ENCODE data around the gene PARVG.

The PARVG gene

DNA sequence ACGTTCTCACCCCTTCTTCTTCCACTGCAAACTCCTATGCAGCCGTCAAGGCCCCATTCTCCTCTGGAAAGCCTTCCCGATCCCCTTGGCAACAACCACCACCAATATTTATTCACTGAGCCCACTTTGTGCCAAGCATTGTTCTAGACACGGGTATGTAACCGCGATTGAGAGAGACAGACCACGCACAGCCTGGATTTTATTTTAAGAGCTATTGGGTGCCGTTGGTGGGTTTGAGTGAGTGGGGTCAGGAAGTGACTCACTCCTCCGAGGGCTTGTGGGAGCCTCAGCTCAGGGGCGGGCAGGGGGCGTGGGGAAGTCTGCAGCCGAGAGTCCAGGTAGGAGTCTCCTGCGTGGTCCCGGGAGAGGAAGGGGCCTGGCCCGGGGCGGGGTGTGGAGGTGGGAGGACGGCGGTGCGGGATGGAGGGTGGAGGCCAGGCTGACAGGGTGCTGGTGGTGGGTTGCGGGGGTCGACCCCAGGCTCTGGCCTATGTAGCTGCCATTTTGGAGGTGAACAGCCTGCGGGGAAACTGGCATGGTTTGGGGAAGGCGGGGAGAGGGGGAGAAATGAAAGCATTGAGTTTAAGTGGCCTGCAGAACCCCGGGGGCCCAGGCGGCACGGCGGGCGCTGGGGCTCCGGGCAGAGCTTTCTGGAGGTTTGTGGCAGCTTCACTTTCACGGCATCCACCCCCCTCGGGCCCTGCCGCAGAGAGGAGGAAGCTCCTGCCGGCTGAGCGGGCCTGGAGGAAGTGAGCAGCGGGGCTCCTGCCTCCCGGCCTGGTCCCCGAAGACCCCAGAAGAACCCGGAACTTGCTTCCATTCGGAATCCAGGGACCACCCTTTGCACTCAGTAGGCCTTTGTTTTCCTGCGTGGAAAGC lies 547 bp downstream of the PARVG start:
- peak; percentile 66 for DNase-seq

DNA sequence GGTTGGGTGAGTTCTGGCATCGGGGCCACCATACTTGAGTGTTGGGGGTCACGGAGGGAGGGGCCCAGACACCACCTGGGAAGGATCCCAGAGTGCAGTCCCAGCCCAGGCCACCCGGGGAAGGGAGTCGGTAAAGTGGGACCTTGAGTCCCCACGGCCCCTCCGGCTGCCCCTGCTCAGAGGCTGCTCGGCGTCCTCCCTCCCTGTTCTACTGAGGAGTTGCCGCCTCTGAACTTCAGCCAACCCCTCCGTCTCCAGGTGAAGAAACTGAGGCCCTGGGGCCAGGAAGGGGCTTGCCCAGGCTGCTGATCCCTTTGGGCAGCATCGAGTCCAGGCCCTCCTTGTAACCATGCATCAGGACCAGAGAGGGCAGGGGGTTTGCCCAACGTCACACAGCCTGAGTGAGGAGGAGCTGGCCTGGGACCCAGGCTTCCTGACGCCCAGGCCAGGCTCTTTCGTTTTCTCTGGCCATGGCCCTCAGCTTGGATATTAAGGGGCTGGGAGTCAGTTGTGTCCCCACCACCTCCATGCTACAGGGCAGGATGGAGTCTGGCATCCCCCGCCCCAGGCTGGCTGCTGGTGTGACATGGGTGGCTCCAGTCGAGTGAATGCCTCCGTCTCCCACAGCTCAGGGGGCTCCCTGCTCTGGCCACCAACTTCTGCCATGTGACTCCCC lies 1.3 kb downstream of the PARVG start:
- peak; percentile 21 for DNase-seq

DNA sequence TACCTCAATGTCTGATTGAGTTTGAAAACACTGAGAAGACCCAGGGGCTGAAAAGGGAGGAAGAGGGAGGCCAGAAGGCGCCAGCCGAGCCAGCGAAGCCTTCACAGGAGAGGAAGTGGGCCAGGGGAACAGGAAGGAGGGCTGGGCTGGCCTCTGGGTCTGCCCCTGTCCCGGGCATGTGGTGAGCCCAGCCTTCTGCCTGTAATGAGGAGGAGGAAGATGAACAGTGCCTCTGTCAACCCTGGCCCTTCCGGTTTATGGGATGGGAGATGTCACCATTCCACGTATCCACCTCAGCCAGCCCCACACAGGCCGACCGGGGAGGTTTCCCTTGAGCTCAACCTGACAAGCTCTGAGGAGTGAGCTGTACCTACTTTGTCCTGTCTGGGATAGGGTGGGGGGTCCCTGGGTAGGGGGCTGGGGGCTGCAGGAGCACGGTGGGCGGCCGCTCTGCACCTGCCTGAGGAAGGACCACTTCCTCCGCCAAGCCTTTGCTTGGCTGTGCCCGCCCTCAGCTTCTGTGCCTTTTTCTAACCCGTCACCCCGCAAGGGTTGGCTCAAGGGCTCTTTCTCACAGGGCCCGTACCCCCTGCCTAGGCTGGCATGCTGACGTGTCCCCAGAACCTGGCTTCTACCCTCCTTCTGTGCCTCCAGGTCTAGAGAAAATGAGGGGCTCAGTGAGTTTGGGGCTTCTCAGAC lies 2.0 kb downstream of the PARVG start:
- peak; percentile 26 for DNase-seq

GRCh38 chr22:44183287-44183588 lies 2.5 kb downstream of the PARVG start:
- no peak for DNase-seq

DNA sequence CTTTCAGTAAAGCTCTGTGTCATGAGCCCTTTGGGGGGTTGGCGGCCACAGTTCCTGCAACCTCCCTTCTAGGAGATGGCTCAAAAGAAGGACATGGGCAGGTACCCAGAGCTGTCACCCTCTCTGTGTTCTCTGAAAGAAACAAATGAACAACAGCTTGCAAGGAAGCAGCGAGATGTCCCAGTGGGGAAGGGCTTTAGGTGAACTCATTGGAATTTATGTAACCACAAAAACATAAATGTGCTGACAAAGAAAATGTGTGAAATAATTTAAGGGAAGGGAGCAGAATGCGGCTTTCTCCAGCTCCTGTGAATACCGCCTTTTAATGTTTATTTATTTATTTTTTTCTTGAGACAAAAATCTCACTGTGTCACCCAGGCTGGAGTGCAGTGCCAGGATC lies 3.3 kb downstream of the PARVG start:
- no peak for DNase-seq

GRCh38 chr22:44185237-44186120 lies 4.8 kb downstream of the PARVG start:
- no peak for DNase-seq

DNA sequence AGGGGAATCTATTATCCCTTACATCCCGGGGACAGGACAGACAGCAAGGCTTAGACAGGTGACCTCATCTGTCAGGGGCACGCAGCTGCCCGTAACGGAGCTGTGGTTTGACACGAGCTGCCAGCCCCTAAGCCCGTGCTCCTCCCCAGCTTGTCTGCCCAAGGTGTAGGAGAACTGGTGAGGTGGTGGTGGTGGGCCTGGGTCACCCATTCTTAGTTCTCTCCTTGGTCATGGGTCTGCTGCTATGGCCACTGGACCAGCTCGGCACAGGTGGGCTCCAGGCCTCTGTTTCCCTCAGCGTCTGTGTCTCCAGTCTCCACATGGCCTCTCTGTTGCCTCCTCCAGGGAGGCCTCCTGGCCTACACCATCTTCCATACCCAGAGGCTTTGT lies 5.4 kb downstream of the PARVG start:
- DNase-seq = no peak

DNA sequence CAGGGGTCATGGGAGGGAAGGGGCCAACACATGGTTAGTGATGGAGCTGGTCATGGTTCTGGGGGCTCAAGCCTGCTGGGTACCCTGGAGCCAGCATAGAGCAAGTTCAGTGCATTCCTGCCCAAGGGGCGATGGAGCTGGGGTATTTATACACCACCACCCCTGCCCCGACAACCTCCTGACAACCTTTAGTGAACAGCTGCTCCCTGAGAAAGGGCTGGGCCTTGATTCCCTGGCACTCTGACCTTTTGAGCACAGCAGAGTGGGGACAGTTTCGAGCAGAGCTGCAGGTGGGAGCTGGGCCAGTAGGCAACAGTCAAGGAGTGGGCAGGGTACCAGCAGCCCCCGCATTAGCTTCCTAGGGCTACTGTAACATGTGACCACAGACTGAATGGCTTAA lies 6.0 kb downstream of the PARVG start:
- no peak for DNase-seq

DNA sequence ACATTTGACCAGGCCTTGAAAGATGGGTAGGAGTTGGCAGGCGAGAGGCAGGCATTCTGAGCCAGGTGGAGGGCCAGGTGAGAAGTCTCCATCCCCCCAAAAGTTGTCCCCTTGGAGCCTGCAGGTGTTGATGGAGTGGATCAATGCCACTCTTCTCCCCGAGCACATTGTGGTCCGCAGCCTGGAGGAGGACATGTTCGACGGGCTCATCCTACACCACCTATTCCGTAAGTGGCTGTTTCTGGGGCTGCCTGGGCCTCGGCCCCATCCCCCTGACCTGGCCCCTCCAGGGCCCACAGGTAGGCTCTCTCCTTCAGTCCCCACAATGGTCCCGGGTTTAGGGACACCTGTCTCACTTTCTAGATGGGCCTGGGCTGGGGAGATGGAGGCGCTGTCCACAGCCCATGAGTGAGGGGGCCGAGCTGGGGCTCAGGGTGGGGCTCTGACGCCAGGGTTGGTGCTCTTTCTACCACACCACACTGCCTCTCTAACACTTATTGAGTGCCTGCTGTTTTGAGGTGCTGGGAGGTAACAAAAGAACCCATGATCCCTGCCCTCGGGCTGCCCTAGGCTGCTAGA lies 7.0 kb downstream of the PARVG start:
- DNase-seq = no peak

GRCh38 chr22:44188316-44188715 lies 7.6 kb downstream of the PARVG start:
- no peak for DNase-seq

- no peak for DNase-seq
Measured at GRCh38 chr22:44188986-44189630, 8.4 kb downstream of the PARVG start.

GRCh38 chr22:44190381-44190976 lies 9.8 kb downstream of the PARVG start:
- no peak for DNase-seq

GRCh38 chr22:44191036-44191454 lies 10.3 kb downstream of the PARVG start:
- peak; percentile 36 for DNase-seq

DNA sequence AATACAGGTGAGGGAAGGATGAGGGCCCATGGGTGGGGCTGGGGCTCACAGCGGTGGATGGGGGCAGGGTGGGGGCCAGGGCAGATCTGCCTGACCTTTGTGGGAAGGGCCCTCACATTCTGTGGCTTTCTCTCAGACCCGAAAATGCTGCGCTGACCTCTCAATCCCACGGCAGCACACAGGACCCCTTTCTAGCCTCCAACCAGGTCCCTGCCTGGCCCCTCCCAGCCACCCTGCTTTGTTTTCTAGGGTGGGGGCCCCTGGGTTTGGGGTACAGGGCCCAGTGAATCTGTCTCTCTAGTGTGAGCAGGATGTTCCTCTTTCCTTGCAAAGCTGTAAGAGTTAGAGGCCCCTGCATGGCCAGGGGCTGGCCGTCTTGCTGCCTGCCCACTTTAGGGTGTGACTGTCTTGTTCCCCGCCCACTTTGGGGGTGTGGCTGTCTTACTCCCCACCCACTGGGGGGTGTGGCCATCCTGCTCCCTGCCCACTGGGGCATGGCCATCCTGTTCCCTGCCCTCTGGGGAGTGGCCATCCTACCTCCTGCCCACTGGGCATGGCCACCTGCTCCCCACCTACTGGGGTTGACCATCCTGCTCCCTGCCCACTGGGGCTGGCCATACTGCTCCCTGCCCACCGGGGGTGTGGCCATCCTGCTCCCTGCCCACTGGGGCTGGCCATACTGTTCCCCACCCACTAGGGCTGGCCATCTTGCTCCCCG lies 11.5 kb downstream of the PARVG start:
- peak; percentile 33 for DNase-seq

DNA sequence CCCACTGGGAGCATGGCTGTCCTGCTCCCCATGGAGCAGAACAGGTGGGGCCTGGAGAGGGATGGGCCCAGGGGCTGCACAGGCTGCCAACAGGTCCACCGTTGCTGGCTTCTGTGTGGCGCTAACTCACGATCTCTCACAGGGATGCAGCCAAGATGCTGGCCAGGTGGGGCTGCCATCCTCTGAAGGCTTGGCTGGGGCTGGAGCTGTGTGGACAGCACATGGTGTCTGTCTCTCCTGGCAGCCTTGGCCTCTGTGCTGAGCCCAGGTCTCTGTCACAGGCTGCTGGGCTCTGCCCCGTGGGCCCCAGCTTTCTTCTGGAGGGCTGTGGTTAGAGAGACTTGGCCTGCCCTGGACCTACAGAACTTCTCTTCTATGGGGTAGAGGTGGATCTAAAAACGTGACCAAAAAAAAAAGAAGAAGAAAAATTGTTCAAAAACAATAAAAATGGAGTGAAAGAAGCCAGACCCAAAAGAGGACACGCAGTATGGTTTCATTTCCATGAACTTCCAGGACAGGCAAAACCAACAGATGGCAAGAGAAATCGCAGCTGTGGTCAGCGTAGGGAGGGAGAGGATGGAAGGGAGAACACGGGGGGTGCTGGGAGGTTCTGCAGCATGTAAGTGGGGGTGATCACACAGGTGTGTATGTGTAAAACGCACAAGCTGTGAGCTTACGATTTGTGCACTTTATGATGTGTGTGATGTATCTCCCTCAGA lies 12.2 kb downstream of the PARVG start:
- DNase-seq = no peak

DNA sequence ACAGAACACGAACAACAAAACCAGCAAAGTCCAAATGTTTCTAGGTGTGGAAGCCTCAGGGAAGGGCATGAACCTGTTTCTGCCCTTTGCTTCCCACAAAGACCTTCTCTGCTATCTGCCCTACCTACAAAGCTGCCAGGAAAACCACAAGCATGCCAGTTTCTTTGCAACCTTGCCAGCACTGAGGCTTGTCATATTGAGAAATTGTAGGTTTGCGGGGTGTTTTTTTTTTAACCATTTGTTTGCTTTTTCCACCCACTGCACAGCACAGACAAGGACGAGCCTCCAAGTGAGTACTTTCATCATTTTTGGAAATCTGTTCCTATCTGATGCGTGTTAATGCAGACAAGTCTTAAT lies 12.8 kb downstream of the PARVG start:
- DNase-seq = no peak

GRCh38 chr22:44194569-44194968 lies 13.8 kb downstream of the PARVG start:
- no peak for DNase-seq

DNA sequence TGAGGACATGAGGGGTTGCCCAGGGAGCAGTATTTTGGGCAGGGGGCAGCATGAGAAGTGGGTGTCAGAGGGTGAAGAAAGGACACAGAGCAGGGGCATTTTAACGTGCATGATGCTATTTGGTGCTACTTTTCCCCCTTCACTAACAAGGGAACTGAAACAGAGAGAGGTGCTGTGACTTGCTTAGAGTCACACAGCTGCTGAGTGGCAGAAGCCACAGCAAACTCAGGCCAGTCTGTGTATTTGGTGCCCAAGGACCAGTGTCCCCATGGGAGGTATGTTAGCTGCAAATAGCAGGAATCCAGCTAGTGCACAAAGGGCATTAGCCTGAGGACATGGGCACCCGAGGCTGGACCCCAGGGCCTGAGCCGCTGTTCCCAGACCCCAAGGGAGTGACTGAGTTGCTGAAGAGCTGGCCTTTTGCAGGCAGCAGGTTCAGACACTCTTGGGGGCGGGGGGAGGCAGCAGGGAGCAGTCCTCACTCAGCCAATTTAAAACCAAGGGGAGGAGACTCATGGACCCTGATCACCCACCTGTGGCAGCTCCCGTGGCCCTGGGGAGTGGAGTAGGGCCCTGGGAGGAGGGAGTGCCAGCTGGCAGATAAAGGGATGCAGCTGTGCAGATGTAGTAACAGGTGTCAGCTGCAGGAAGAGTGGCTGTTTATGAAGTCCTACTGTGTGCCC lies 14.6 kb downstream of the PARVG start:
- DNase-seq = no peak

DNA sequence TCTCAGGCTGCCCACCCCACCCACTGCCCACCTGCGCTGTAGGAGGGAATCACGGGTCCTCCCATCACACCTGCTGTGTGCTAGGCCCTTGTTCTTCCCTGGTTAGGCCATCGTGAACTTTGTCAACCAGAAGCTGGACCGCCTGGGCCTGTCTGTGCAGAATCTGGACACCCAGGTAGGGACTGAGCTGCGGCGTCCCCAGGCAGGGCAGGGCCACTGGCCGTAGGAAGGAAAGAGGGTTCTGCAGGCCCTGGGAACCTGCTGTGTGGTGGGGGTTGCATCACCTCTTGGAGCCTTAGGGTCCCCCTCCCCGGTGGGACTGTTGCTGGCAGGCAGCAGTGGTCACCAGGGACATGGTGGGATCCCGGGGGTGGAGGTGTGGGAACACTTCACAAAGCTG lies 15.5 kb downstream of the PARVG start:
- no peak for DNase-seq

DNA sequence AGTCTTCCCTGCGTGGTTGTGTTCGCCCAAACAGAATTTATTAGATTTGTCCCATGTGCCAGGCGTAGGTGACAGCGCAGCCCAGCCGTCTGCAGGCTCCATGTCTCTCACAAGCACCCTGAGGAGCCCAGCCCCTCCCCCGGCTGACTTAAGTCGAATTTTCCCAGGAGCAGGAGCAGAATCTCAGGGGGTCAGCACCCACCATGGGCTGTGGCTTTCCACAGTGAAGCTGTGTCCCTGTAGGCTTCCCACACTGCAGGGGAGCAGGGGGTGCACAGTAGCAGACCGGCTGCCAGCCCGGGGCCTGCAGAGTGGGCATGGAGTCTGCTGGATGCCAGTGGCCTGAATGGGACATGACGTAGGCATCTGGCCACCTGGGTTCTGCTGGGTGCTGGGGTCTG lies 16.0 kb downstream of the PARVG start:
- DNase-seq = no peak

Data from stimulated activated CD4-positive, alpha-beta T cell treated with anti-CD3 and anti-CD28 coated beads, Interleukin-4, amount 100 ng/mL, for 1 hour (primary cell).